ENCODE data around the gene EME2.

The EME2 gene

DNA sequence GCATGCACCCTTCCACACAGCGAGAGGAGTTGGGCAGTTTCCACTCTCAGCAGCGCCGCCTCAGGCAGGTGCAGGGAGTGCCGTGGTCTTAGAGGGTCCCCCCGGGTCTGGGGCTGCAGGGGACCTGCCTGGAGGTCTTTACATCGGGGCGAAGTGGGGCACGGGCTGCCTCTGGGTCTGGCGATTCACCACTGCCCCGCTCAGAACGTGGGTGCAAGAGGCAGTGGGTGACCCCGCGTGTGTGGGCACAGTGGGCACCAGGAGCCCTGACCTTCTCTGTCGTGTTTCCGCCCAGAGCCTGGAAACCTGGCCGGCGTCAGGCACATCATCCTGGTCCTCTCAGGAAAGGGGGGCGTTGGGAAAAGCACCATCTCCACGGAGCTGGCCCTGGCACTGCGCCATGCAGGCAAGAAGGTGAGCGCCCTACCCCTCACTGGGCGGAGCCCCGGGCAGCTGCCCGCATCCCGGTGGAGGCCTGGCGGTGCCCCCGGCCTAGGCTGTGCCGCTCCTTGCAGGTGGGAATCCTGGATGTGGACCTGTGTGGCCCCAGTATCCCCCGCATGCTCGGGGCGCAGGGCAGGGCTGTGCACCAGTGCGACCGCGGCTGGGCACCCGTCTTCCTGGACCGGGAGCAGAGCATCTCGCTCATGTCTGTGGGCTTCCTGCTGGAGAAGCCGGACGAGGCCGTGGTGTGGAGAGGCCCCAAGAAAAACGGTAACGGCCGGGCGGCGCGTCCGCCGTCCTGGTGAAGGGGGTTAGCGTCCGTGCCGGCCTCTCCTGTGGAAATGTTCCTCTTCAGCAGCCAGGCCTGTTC lies 13.8 kb downstream of the EME2 start:
- H3K27me3 ChIP-seq (ENCODE audit: insufficient read depth, low read length, poor library complexity): no peaks in the 10 kb centered on the region
- no peak overlapping the region for H3K9ac ChIP-seq (ENCODE audit: low read depth, low read length)
- no peak overlapping the region for H3K4me3 ChIP-seq (ENCODE audit: low read depth in 1 of 2, low read length in 2 of 2)
- H3K27ac ChIP-seq (ENCODE audit: low read length): no peak overlapping the region
- H3K36me3 ChIP-seq (ENCODE audit: insufficient read depth, low read length): peaks cover 69% of the 10 kb centered on the region
- H2AFZ ChIP-seq (ENCODE audit: low read depth, low read length): no peak overlapping the region
- TF ChIP-seq EZH2 (IDR thresholded peaks at IDR 0.05; ENCODE audit: borderline replicate concordance, low read depth, low read length, severe bottlenecking) (no peak), CTCF (IDR thresholded peaks at IDR 0.05; ENCODE audit: borderline replicate concordance, extremely low read depth, low read length, poor library complexity, severe bottlenecking) (peak; percentile 10)
- peaks cover 81% of the 10 kb centered on the region for H4K20me1 ChIP-seq (ENCODE audit: insufficient read depth, low read length)
- no peak for DNase-seq
- peaks cover 62% of the 10 kb centered on the region for H3K79me2 ChIP-seq (ENCODE audit: insufficient read depth, low read length)
- H3K4me2 ChIP-seq (ENCODE audit: insufficient read depth, low read length): no peak overlapping the region
- H3K4me1 ChIP-seq (ENCODE audit: insufficient read depth, low read length): peaks cover 30% of the 10 kb centered on the region
- H3K9me3 ChIP-seq (ENCODE audit: insufficient read depth, low read length, severe bottlenecking): no peaks in the 10 kb centered on the region
- no peak for ATAC-seq (ENCODE audit: insufficient read depth, low read depth)

DNA sequence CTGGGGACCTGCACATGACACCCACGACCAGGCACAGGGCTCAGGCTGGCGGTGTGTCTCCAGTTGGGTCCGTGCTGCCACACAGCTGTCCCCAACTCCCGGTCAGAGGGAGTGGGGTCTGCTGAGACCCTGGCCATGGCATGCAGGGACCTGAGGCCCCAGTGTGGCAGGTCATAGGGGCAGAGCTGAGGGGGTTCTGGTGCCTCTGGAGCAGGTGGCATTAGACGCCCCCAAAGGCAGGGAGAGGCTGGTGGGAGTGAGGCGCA lies 14.4 kb downstream of the EME2 start:
- no peak for TF ChIP-seq CTCF (IDR thresholded peaks at IDR 0.05; ENCODE audit: borderline replicate concordance, extremely low read depth, low read length, poor library complexity, severe bottlenecking)
- no peak overlapping the region for H3K4me3 ChIP-seq (ENCODE audit: low read depth in 1 of 2, low read length in 2 of 2)

DNA sequence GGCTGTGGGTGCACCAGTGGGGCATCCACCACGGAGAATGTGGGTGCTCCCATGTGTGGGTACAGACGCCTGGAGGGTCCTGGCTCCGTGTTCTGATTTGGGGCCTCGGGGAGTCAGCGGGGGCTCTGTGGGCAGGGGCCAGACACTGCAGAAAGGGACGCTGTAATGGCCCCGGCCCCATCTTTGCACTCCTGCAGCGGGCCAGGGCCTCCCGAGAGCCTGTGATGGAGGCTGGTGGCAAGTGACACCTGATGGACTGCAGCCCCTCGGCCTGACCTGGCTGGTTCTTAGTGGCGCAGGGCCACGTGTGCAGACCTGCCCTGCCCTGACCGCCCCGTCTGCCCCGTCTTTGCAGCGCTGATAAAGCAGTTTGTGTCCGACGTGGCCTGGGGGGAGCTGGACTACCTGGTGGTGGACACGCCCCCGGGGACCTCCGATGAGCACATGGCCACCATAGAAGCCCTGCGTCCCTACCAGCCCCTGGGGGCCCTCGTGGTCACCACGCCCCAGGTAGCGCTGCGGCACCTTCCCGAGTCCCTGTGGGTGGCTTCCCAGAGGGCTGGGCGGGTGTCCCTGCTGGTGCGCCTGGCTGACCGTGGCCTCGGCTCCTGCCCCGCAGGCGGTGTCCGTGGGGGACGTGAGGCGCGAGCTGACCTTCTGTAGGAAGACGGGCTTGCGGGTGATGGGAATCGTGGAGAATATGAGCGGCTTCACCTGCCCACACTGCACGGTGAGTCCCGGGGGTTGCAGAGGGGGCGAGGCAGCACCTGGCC lies 14.9 kb downstream of the EME2 start:
- Histone ChIP-seq H3K36me3 (ENCODE audit: insufficient read depth, low read length) (peaks cover 69% of the 10 kb centered on the region), H4K20me1 (ENCODE audit: insufficient read depth, low read length) (peaks cover 81% of the 10 kb centered on the region), H3K79me2 (ENCODE audit: insufficient read depth, low read length) (peaks cover 53% of the 10 kb centered on the region), H3K4me1 (ENCODE audit: insufficient read depth, low read length) (peaks cover 25% of the 10 kb centered on the region), H3K27me3 (ENCODE audit: insufficient read depth, low read length, poor library complexity) (no peaks in the 10 kb centered on the region), H3K4me3 (ENCODE audit: low read depth in 1 of 2, low read length in 2 of 2) (no peak overlapping the region), H3K9ac (ENCODE audit: low read depth, low read length) (no peak overlapping the region), H3K27ac (ENCODE audit: low read length) (no peak overlapping the region), H3K4me2 (ENCODE audit: insufficient read depth, low read length) (no peak overlapping the region), H2AFZ (ENCODE audit: low read depth, low read length) (no peak overlapping the region), H3K9me3 (ENCODE audit: insufficient read depth, low read length, severe bottlenecking) (no peaks in the 10 kb centered on the region)
- DNase-seq (no peak), ATAC-seq (ENCODE audit: insufficient read depth, low read depth) (no peak)
- TF ChIP-seq EZH2 (IDR thresholded peaks at IDR 0.05; ENCODE audit: borderline replicate concordance, low read depth, low read length, severe bottlenecking) (no peak), CTCF (IDR thresholded peaks at IDR 0.05; ENCODE audit: borderline replicate concordance, extremely low read depth, low read length, poor library complexity, severe bottlenecking) (no peak)

More for the DNA sequence above, 14.4 kb downstream of the EME2 start:
- no peak overlapping the region for H3K9ac ChIP-seq (ENCODE audit: low read depth, low read length)
- H4K20me1 ChIP-seq (ENCODE audit: insufficient read depth, low read length): peaks cover 81% of the 10 kb centered on the region
- H2AFZ ChIP-seq (ENCODE audit: low read depth, low read length): no peak overlapping the region
- ATAC-seq (ENCODE audit: insufficient read depth, low read depth): no peak
- no peaks in the 10 kb centered on the region for H3K9me3 ChIP-seq (ENCODE audit: insufficient read depth, low read length, severe bottlenecking)
- no peak overlapping the region for H3K4me2 ChIP-seq (ENCODE audit: insufficient read depth, low read length)
- peaks cover 69% of the 10 kb centered on the region for H3K36me3 ChIP-seq (ENCODE audit: insufficient read depth, low read length)
- peaks cover 25% of the 10 kb centered on the region for H3K4me1 ChIP-seq (ENCODE audit: insufficient read depth, low read length)
- H3K79me2 ChIP-seq (ENCODE audit: insufficient read depth, low read length): peaks cover 57% of the 10 kb centered on the region
- H3K27me3 ChIP-seq (ENCODE audit: insufficient read depth, low read length, poor library complexity): no peaks in the 10 kb centered on the region
- no peak for DNase-seq
- no peak overlapping the region for H3K27ac ChIP-seq (ENCODE audit: low read length)
